Retina (tissue), 1 donor: ENCODE results near the gene AMER1.
"Not testable (repeated sequence)": the region's sequence is repeated elsewhere in the genome, so short reads cannot be mapped to it uniquely, and the experiment has no call there.

Source experiments
- DNase-seq: peaks from one replicate; pipeline ENCODE4 v3.0.0-alpha.2; 2016

Gene AMER1

DNA sequence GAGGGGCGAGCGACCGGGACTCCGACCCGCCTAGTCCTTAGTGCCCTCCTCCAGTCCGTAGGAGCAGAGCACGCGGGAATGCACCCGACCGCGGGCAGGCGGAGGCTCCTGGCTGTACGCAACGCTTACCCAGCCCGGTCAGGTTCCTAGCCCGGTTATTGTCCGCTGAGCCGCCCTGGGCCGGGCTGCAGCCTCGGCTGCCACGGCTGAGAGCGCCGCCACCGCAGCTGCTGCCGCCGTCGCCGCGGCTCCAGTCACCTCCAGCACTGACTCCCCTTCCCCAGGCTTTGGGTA is at the start of gene AMER1:
AMER1 (minus strand) TSS at position 268 of the 294 bp plus-strand sequence. CDS start 12,422 bp downstream, outside the sequence.
- DNase-seq: no peak

DNA sequence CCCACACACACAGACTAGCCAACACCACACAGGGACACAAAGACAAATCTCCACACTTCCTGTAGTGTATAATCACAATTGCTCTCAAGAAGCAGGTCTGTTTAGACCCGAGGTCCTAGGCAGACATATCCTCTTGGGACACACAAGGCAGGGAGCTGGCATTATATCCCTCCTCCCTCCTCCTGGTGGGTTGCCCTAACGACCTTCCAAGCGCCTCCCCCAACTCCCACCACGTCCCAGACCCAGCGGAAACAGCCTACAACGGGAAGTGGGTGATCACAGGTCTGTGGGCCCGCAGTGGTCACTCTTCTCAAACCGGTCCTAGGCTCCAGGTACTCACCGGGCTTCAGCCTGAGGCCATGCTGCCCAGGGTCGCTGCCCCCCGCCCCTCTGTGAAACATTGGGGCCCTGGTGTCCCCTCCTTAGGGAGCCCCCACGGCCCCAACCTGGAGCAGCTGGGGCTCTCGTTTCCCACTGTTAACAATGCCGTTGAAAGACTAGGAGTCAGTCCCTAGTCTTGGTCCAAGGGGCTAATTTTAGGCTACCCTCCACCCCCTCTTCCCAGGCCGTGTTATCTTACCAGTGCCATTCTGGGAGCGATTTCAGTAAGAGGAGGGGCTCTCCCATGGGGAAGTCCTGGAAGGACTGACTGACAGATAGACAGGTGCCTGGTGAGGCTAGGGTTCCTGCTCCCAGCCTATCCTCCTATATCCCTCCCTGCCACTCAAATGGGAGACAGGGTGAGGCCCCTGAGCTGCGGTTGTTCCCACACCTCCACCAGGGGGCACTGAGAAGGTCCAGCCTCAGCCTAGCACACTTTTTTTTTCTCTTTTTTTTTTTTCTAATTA is 24.8 kb upstream of the AMER1 start, which contains the start of gene ASB12:
ASB12 (minus strand) TSS at position 485 of the 848 bp plus-strand sequence. CDS start 4,957 bp downstream, outside the sequence.
- no peak for DNase-seq

DNA sequence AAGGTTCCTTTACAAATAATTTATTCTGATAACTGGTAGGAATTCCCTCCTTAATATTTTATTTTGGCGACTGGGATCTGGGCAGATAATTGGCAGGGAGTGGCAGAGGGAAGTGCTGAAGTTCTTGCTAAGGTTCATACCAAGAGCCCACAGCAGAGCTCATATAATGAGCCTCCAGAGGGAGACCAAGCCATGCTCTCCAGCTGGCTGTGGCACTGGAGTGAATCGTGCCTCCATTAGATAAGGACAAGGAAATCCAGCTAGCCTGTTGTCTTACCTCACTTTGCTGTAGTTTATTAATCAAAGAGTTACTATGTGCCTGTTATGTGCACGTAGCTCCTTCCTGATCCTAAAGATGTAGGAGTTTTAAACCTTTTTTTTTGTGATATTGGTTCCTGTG is 23.6 kb upstream of the AMER1 start:
- DNase-seq: no peak

DNA sequence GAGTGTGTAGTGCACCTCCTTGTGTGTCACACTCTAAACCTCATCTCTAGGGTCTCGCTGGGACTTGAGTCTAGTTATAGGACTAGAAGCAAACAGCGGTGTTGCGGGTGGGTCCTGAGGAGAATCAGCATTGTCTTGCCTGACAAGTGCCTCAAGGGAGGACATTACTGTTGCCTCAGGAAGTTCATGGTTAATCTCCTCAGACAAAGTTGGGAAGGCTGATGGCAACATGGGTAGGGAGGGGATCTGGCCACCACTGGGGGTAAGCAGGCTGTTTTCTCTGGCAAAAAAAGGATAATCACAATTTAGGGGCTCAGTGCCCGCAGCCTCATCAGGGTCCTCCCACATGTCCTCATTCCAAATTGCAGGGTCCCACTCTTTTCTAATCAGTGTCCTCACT is 12.5 kb upstream of the AMER1 start:
- DNase-seq: no peak

DNA sequence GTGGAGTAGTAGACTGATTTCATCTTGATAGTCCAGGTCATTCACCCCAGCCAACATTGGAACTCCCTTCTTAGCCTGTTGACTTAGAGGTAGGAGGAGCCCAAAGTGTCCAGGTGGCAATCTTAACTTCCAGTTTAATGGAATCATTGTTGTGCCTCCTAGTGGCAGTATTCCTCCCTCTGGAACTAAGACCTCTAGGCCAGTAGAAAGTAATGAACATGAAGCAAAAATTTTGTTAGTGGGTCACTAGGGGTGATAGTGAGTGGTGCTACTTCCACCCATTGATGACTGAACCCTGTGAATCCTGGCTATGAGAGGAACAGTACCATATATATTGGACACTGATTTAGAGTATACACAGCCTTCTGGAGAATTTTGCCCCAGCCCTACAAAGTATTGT is 8.5 kb upstream of the AMER1 start:
- DNase-seq: not testable (repeated sequence)

DNA sequence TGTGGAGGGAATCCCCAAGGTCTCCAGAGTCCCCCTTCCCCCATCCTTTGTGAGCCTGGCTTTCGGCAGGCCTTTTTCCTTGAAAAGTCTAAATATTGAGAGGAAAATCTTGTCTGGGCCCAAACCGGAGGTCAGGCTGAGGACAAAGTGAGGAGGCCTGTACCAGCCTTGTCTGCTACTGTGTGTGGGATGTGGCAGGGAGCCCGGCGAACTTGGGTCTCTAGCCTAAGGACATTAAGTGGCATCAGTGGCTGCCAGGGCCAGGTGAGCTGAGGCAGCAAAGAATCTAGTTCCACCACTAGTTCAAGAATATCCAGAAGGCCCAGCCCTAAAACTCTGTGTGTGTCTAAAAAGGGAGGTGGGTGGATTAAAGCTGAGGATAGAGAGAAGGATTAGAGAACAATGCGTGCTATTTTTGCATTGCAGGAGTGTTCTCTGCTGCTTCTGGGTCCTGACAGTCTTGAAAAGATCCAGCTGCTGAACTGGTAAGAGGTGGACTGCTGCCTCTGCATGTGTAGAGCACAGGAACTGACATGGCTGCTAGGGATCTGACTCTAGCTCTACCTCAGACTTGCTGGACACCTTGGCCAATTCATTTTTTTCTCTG is 1.2 kb upstream of the AMER1 start:
- DNase-seq: no peak

DNA sequence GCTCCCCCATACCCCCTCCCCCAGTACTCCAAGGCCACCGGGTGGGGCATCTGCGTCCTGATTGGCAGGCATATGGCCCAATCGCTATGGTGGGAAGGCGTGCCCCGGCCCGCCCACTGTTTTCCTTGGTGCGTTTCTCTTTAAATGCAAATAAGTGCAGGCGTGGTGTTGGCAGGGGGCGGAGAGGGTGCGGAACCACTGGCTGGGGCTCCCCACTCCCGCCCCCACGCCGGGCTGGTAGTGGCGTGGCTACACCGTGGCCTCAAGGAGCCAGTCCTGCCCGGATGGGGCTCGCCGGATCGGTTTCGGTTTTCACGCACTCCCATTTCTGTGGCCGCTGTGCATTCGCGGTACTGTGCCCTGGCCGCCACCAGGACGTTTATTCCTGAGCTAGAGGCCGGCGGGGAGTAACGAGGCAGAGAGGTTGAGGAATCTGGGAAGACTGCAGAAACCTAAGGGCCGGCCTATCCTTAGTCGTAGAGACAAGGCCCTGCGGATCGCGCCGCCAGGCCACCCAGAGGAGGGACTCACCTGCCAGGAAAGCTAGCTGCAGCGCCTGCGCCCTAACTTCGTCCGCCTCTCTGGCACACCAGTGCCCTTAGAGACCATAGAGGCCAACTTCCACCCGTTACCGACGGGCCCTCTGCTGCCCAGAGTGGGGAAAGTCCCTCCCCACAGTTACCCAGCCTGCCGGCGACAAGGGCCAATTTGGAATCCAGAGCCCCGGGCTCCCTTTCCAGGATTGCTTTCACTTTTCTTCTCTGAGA is 410 bp upstream of the AMER1 start:
- DNase-seq: peak; percentile 96

DNA sequence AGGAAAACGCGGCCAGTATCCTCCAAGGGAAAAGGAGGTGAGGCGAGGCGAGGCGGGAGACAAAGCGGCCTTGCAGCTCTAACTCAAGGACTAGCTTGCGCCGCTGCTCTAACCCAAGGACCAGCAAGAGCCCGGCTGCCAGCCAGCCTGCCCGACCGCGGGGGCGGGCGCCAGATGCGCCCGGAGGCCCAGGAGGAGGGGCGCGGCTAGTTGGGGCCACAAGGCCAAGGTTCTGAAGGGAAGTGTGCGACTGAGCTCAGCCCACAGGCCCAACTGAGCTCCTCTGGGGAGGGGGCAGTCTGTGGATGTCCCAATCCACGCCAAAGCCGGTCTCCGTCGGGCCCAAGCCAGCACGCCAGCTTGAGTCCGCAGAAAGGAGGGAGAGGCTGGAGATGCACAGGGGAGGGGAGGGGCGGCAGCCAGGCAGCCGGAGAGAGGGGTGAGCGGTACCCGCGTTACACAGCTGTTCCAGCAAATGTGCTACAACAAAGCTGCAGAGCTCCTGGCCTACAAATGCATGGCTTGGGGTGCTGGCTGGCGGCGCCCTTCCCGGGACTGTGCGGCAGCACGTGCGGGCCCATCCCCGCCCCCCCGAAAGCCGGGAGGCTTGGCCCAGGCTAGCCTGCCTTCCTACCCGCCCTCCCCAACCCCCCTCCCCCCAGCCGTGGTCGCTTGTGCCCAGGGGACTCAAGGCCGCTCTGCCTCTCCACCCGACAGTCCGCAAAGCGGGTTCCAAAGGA is 637 bp downstream of the AMER1 start:
- peak; percentile 75 for DNase-seq

DNA sequence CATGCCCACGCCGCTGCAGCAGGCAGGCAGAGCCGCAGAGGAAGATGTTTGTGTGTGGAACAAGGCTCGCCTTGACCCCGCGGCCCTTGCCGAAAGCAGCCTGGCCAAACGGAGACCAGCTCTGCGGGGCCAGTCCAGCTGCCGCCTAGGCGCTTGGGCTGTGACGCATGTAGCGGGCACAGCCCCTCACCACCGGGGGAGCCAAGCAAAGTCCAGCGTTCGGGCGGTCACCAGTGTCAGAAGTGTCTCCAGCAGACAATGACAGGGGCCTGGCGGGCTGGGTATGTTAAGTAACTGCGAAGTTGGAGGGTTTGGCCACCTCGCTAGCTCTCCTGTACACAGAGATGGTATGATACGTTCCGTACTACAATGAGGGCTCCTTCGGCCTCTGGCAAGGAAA is 1.3 kb downstream of the AMER1 start:
- DNase-seq: no peak

DNA sequence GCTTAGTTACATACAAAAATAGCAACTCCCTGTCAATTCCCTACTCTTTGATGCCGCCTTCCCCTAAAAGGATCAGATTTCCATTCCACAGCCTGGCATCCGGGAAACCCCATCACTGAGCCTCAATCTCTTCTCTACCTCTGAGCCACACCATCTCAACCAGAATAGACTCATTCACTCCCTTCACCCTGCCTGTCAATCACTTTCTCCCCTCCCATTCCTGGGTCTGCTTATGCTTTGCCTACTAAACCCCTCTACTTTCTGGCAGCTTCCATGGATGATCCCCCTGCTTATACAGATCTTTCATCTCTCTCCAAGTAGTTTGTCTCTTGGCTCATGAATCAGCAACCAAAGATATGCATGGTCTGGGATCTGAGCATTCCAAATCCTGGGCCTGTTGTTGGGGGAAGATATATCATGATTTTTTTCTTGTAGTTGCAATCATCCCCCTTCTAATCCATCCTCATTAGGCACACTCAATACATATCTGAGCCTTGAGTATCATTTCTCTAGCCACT is 2.6 kb downstream of the AMER1 start:
- no peak for DNase-seq

DNA sequence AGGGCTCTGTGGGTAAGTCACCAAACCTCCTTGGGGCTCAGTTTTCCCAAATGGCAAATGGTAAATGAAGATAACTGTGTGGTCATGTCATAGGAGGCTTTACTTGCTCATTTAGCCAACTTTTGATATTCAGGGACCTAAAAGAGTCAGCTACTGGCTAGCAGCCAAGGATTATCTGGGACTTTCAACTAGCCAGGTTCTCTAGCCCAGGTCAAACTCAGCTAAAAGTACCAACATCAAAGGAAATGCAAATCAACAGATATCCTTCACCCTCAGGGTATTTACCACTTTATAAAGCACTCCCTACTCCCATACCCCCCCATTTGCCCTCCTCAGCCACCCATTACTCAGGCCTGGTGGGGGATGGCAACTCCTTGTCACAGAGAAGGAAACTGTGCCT is 7.5 kb downstream of the AMER1 start:
- DNase-seq: no peak

DNA sequence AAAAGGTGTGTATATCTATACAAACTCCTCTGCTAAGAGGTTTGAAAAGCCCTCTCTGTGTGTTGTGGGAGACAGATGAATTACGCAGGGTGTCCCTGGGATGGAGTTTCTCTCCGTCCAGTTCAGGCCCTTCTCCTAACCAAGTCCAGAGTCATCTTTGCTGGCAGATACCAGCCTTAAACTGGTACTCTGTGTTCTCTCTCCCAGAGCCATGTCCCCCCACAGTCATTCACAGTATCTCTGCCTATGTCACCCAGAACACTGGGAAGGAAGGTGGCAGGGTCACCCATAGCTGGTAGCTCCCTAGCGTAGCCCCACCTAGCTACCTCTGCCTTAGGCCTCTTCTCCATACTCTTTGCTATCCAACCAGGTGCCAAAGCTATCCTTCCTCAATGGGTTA is 8.9 kb downstream of the AMER1 start:
- DNase-seq: no peak

DNA sequence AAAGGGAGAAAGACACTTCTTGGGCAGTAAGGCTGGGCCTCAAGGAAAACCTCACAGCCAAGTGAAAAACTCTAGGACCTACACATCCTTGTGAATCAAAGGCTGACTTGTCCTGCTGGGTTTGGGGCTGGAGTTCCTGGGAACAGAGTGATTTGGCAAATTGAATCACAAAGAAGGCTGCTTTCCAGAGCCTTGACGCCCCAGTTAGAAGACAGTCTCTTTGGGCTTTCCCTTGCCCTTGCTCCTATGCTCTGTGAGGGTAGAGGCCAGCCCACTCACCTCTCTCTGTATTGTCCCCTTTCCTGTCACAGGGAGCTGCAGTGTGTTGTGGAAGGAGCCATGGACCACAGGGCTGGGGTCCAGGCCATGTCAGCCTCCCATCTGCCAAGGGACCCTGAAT is 9.6 kb downstream of the AMER1 start:
- no peak for DNase-seq

DNA sequence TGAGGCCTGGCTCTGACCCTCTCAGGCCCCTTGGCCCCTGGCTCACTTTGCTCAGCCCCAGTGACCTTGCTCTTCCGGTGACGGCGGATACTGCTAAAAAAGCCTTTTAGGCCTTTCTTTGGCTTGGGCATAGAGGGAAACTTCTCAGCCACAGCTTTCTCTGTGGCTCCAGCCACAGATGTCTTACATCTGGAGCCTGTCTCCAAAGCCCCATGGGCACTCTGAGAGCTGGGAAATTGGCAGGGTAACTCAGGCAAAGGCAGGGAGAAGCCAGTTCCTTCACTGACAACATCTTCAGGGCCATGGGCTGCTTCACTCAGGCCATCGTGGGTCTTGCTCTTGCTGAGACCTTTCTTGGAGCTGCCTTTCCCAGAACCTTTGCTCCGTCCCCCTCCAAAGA is 12.8 kb downstream of the AMER1 start:
- DNase-seq: no peak

DNA sequence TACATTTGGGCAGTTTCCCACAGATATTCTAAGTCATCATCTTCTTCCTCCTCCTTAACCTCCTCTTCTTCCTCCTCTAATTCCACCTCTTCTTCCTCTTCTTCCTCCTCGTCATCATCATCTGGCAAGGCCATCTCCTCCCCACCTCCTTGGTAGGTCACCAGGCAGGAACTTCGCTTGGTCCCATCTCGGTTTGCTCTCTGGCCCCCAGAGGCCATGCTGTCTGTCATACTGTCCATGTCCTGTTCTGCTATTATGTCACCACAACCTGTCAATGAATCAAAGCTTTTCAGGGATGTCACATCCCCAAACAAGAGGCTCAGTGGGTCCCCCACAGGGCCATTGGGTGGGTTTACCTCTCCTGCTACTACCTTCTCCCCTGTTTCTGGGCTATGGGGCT is 13.5 kb downstream of the AMER1 start:
- no peak for DNase-seq

DNA sequence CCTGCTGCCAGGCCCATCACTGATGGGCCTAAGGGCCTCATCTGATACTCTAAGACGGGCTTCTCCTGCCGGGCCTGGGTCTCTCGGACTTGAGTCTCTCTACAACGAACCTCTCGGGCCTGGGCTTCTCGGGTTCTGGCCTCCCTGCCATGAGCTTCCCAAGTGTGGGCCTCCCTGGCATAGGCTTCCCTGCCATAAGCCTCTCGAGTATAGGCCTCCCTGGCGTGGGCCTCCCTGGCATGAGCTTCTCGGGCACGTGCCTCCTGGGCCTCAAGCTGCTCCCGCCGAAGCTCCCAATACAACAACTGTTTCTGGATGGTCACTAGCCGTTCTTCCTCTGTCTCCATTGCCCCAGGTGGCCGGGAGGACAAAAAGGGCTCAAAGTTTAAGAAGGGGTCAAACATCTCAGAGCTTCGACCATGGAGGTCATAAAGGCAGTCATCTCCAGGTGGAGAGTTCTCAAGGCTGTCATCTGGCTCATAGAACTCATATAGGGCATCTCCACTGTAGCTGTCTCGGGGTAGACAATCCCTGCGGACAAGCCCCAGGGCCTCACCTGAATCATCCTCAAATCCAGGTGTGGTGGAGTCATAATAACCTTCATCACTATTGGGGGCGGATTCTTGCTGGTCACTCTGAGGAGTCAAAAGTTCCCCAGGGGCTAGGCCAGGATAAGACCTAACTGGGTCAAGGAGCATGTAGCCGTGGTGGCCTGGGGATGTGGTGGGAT is 14.1 kb downstream of the AMER1 start:
- DNase-seq: no peak

DNA sequence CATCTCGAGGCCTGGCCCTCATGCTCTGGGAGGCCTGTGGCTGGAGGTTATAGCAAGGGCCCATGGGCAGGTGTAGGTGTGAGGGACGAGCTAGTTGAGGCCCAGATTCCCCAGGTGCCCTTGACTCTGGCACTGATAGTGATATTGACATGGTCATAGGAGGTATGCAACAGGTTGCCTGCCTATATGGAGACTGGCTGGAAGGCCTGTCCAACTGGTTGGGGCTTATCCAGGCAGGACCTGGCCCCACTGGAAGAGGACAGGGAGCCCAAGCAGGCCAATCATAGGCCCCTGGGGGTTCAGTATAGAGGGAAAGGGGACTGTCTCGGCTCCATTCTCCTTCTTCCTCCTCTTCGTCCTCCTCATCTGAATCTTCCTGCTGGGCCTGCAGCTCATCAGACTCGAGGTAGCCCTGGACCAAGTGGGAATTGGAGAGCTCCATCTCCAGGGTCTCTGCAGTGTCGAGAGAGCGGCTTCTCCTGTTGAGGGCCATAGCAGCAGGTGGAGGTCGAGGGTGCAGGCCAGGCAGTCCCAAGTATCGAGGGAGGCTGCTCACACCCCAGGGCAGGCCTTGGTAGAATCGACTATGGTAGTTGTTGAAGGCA is 15.3 kb downstream of the AMER1 start:
- DNase-seq: no peak

DNA sequence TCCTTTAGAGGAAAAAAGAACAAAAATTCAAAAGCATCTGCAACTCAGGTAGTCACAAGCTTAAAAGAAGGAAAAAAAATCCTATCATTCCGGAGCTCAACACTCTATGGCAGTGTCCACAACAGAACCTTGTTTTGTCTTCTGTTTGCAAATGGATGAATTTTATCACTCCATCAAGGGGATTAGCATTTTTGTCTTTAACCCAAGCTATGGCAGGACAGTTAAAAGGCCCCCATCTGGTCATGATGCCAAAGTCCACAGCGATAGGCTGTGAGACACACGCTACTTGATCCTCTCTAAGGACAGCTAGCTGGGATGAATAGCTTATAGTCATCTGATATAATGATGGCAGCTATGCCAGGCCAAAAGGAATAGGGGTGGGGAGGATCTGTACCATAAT is 16.6 kb downstream of the AMER1 start:
- DNase-seq: no peak

DNA sequence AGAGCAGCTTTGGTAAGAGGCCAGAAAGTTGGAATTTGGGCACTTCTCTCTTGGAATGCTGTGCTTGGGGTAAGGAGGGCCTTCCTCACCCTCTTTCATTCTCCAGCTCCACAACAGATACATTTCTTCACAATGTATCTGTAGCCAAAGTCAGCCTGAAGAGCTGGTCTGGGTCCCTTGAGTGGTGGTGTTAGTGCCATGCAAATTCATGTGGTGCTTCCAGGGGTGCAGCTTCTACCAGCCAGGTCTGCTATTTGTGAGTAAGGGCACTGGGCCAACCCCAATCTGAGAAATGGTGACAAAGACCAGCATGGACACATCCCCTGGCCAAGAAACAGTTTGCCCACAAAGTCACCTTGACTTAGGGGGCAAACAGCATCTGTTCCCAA is 17.8 kb downstream of the AMER1 start:
- DNase-seq: no peak

DNA sequence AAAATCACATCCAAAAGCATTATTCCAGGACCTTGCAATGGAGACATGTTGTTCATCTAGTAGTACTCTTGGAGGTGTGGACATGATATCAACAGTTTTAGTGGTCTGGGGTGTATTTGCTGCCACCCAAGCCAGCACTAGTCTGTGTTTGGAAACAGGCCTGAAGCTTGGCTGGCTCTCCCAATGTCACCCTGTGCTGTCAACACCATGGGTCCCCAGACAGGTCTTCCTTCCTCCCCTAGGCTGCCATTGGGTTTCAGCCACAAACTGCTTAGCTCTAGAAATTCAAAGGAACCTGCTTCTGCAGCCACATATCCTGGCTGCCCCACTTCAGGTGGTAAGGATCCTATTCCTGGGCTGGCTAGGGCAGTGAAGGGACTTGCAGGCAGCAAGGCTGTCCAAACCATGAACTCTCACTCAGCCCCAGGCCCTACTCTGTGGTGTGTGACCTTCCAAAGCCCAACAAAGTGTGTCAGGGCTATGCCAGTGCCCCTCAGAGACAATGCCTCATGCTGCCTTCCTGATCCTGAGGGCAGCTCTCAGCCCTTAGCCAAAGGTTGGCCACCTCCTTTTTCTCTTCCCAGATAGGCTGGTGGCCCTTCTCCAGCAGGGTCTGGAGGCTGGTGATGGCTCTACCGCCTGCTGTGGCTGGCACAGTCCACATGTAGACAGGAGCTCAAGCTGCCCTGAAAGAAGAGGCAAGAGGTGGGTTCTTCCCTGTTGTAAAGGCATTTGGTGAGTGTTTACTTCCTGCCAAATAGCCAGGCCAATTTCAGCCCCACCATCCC is 18.3 kb downstream of the AMER1 start:
- DNase-seq: no peak

DNA sequence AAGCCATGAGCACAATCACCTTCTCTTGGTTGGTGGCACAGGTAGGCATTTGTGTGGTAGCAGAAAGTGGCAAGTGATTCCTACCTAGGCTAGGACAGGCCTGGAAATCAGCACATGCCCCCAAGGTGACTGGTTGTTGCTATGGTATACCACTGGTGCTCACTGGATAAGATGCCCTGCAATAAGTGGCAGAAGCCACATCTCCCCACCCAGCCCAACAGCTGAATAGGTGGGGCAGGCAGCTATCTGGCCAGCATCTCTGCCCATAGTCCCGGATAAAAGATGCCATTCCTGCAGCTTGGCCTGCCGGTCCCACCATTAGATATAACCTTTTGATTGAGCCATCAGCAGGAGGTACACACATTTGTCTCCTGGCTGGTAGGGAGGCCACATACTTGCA is 21.1 kb downstream of the AMER1 start:
- DNase-seq: no peak
